NCI-H82 (cell line): ENCODE results near the gene RGS17.
"Not testable (repeated sequence)": the region's sequence is repeated elsewhere in the genome, so short reads cannot be mapped to it uniquely, and the experiment has no call there.

ENCODE experiments used
- DNase-seq: peaks from one replicate; lab custom pipeline; 2025; lab: John Stamatoyannopoulos, UW

The RGS17 gene, protein sequence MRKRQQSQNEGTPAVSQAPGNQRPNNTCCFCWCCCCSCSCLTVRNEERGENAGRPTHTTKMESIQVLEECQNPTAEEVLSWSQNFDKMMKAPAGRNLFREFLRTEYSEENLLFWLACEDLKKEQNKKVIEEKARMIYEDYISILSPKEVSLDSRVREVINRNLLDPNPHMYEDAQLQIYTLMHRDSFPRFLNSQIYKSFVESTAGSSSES

DNA sequence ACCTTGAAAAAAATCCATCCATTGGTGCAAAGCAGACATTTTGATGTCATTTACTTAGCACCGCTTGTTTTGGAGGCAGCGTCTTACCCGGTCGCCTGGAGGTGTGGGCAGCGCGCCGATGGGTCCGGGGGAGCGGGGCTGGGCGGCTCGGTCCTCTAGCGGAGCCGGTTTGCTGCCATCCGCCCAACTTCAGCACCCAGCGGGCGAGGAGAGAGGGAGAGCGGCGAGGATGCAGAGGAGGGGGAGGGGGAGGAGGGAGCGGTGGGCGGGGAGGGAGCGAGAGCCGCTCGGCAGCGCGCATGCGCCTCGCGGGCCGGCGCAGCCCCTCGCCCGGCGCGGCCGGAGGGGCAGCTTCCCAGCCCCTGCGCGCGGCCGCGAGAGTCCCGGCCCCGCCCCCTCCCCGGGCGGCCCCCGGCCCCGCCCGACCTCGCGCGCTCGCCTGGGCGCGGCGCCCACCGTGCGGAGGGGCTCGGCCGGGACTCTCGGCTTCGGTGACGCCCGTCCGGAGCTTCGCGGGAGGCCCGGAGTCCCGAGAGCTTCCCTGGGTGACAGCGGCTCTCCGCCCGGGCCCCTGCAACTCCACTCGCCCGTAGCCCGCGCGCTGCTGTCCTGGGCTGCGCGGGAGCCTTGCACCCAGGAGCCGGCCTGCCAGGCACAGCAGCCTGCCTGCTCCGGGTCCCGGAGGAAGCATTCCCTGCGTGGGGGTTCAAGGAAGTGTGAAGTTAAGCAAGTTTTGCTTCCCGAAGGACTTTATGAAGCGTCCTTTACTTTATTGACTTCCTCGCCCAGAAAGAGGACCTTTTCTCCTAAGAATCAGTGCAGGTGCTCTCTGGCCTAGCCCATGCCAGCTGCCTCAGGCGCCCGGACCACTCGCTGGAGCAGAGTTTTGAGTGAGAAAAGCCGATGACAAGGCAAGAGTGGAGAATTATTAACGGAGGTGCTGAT lies at the start of gene RGS17:
Gene RGS17 (minus strand): TSS at position 246 of the 945 bp plus-strand sequence. CDS start 87,264 bp downstream, outside the sequence.
- DNase-seq, result peak; percentile 90

- DNase-seq, result peak; percentile 76
Measured at GRCh38 chr6:153172815-153173214, 41.7 kb upstream of the RGS17 start.

GRCh38 chr6:153170511-153170910 lies 39.4 kb upstream of the RGS17 start:
- DNase-seq, result no peak

- DNase-seq, result no peak
Measured at GRCh38 chr6:153167907-153168306, 36.8 kb upstream of the RGS17 start.

DNA sequence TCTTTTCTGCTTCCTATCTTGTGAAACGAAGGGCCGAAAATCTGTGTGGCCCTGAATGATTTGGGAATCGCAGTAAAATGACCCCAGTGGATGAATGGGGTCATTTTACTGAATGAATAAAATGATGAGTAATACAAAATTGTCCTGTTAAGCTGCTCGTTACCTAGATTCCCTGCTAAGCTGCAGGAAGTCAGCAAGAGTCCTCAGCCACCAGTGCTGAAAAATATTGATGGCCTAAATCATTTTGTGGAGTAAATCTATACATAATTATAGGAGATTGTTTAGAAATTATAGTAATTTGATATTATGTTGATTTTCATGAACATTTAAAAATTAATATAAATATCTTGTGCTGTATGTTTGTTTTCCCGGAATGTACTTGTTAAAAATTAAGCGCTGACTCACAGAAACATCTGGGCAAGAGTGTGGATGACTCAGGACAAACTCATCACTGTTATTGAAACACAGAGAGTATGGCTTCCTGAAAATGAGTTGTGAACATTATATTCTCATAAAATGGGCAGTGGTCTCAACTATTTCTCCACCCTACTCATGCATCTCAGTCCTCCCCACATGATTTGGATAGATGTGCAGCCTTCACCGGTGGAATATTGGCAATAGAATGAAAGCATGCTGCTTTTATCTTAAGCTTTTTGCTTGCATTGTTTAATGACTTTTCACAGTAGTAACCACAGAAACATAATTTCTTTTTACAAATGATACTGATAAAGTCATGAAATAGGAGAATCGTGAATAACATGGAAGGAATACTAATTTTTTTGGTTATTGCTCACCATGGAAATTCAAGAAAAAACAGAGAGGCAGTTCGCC lies 36.2 kb upstream of the RGS17 start:
- no peak for DNase-seq

DNA sequence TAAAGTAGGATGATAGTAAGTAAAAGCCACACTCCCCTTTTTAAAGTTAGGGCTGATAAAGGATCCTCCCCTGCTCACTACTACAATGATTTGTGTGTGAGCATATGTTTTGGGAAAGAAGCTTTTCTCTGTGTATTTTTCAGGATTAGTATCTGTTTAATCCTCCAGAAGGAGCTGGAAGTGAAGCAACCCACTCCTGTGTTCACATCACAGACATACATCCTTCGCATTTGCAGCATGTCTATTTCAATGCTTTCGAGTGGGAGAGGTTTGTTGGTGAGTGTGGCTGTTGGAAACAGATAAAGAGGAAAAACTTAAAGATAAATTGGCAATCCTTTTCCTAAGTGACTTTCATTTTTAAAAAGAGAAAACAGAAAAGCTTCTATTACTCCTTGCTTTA lies 31.6 kb upstream of the RGS17 start:
- peak; percentile 79 for DNase-seq

DNA sequence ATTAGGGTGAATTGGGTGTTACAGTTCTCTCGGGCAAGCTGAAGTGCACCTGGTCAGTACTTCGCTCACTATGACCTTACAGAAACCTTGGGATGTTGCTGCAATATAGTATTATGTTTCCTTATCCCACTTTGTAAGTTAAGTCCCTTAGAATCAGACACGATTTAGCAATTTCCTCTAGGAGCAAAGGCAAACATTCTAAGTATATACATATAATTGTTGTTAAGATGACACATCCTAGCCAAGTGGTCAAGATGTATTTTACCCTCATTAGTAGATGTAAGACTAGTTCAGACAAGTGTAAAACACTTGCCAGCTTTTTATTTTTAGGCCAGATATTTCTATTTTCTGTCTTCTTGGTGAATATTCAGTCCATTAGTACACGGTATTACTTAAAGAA lies 31.1 kb upstream of the RGS17 start:
- DNase-seq, result peak; percentile 13

DNA sequence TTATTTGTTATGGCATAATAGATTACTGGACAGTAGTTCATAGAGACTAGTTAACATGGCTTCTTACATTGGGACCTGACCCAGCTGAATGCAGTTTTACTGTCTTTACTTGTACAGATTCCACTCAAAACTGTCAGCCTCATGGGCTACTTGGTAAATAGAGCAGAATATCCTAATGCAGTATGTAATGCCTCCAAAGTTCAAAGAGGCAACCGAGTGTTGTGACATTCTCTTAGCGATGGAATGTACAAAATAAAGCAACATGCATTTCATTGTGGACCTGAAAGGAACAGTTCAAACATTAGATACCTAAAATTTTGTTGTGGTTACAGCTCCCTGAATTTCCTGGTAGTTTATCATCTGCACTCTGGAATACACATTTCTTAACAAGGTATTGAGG lies 29.1 kb upstream of the RGS17 start:
- no peak for DNase-seq

DNA sequence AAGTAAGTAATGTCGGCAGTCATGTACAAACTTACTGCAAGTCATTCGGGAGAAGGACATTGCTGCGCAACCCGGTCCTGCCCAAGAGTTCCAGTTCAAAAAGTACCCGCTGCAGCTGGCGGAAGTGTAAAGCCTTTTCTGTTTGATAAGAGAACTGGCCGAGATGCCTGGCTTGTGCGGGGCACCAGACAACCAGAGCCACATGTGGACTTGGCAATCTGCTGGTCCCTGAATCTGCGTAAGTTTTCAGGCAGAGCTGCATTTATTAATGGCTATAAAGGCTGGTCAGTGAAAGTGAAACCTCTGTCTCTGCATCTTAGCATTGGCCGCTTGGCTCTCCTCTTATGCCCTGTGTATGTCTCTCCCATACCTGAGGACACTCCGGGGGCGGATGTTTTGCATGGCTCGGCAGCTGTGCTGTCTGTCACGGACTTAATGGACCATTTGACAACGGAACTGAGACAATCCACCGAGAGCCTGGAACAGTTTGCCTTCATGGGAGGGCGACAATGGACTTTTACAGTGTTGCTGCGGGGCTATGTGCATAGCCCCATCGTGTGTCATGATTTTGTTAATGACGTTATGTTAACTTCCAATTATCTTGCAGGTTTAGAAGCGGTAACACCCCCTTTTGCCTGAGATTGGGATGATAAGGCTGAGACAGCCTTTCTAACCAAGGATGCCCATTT lies 19.8 kb upstream of the RGS17 start:
- DNase-seq, result no peak

- DNase-seq, result no peak
Measured at GRCh38 chr6:153150371-153150751, 19.3 kb upstream of the RGS17 start.

DNA sequence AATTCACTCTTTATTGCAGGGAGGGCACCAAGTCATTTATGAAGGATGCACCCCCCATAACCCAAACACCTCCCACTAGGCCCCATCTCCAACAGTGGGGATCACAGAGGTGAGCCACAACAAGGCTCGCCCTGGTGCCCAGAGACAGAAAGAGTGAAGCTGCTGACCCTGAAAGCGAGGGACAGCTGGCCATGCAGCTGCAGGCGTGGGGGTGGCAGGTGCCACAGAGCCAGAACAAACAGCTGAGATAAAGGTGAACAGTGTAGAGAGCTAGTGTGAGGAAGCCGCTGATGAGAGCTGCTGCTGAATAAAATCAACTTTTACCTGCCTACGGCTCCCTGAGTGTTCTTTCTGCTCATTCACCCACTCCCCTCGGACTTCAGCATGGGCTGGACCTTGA lies 18.8 kb upstream of the RGS17 start:
- no peak for DNase-seq

GRCh38 chr6:153146413-153146812 lies 15.3 kb upstream of the RGS17 start:
- no peak for DNase-seq

DNA sequence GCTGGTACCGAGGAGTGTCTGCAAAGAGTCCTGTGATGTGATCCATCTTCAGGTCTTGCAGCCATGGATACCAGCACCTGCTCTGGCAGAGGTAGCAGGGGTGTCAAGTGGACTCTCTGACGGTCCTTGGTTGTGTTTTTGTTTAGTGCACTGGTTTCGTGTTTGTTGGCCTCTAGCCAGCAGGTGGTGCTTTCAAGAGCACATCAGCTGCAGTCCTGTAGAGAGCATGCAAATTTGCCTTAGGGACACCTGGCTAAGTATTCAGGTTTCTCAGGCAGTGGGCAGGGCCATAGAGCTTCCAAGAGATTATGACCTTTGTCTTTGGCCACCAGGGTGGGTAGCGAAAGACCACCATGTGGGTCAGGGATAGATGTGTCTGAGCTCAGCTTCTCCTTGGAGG lies 14.5 kb upstream of the RGS17 start:
- peak; percentile 6 for DNase-seq

DNA sequence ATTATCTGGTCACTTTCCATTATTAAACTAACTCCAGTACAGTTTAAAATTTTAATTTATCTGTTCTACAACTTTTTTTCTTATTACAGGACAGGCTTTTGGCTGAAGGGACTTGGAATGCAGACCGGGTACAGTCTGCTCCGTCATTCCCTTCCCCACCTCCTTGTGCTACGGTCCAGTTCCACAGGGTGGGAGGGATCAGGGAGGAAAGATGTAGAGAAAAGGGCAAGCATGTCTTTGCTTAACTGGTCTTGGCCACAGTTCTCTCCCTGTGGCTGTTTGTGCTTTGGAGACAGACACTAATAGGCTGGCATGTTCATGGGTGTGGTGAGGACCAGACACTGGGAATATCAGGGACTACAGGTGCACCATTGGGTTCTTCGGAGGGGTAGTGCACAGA lies 12.1 kb upstream of the RGS17 start:
- DNase-seq, result no peak

- peak; percentile 48 for DNase-seq
Measured at GRCh38 chr6:153140299-153140698, 9.2 kb upstream of the RGS17 start.

DNA sequence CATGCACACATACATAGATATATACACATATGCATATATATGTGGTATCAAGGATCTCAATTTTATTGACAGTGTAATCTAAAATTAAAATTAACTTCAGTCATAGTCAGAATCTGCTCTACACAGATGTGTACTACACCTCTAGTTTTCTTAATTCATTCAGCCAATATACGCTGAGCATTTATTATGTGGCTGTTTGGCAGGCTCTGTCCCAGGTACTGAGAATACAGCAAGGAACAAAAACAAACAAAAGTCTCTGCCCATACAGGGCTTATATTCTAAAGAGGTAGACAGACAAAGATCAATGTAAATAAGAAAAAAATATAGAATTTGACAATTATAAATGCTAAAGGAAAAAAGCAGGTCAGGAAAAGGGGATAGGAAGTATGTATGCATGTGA lies 7.8 kb upstream of the RGS17 start:
- no peak for DNase-seq

GRCh38 chr6:153135681-153136080 lies 4.6 kb upstream of the RGS17 start:
- no peak for DNase-seq

DNA sequence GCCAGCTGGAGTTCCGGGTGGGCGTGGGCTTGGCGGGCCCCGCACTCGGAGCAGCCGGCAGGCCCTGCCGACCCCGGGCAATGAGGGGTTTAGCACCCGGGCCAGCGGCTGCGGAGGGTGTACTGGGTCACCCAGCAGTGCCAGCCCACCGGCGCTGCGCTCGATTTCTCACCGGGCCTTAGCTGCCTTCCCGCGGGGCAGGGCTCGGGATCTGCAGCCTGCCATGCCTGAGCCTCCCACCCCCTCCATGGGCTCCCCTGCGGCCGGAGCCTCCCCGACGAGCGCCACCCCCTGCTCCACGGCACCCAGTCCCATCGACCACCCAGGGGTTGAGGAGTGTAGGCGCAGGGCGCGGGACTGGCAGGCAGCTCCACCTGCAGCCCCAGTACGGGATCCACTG lies 2.6 kb upstream of the RGS17 start:
- DNase-seq, result not testable (repeated sequence)

DNA sequence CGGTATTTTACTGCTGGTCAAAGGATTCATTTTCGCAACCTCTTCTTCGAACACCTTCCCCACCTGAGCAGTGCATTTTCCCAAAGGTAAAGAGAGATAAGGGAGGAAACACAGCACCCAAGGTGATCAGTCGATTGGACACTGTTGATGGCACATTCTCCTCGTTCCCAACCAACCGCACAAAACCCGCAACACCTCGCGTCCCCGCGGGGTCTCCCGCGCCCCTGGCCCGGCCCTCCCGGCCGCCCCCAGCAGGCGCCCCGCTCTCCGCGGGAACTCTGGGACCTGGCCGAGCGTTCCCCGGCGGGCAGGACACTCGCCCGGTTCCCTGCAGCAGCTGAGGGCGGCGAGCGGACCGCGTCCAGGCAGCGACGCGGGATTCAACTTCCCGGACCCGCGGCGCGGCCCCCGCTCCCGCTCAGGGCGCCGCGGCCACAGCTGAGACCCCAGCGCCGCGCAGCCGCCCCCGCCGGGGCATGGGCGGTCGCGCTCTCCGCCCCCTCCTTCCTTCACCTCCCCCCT lies 506 bp downstream of the RGS17 start:
- peak; percentile 47 for DNase-seq

DNA sequence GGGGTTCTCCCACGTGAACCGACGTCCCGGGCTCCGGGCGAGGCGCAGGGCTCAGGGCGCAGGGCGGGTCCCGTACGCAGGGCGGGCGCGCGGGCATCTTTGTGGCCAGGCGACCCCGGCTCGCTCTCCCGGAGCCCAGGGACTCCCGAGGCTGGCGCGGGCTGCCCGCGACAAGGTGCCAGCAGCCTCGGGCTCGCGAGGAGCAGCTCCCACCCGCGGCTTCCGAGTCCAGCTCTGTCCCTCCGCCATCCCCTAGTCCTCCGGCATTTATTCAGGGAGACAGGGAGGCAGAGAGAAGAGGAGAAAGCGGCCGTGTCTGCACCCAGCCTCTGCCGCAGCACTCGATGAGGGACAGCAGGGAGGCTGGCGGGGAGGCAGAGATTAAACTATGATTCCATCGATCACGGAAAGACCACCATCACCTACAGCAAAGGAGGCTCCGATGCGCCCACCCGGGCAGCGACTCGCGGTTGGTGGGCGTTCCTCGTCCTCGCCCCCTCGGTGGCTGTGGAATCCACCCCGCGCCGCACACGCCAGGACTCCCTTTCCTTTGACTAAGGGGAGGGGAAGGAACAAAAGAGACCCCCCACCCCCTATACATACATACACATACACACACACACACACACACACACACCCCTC lies 1.1 kb downstream of the RGS17 start:
- DNase-seq, result peak; percentile 57

- DNase-seq, result no peak
Measured at GRCh38 chr6:153126218-153126617, 4.9 kb downstream of the RGS17 start.
